HG02571 (cell line): ENCODE results near the gene CIB2.

Source experiments
- ATAC-seq: cut with Tn5 transposase; IDR thresholded peaks from one replicate; pipeline ENCODE4 v1.9.1; 2021; ENCODE audit warnings: mild to moderate bottlenecking, moderate library complexity; ENCODE audit not compliant: unreplicated experiment

The CIB2 gene

DNA sequence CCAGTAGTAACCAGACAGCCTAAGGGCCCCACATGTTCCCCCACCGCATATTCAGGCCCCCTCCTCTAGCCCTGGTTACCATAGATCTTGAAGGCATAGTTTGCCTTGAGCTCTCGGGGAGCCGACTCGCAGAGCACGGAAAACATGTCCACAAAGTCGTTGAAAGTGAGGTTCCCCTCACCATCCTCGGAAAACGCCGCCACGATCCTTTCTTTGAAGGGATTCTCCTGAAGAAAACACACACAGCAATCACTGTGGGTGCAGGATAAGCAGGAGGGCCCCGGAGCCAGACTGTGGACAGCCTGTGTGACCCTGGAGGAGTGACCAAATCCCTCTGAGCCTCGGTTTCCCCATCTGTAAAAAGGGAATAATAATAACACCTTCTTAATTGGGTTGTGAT lies 22.1 kb downstream of the CIB2 start:
- no peak for ATAC-seq

DNA sequence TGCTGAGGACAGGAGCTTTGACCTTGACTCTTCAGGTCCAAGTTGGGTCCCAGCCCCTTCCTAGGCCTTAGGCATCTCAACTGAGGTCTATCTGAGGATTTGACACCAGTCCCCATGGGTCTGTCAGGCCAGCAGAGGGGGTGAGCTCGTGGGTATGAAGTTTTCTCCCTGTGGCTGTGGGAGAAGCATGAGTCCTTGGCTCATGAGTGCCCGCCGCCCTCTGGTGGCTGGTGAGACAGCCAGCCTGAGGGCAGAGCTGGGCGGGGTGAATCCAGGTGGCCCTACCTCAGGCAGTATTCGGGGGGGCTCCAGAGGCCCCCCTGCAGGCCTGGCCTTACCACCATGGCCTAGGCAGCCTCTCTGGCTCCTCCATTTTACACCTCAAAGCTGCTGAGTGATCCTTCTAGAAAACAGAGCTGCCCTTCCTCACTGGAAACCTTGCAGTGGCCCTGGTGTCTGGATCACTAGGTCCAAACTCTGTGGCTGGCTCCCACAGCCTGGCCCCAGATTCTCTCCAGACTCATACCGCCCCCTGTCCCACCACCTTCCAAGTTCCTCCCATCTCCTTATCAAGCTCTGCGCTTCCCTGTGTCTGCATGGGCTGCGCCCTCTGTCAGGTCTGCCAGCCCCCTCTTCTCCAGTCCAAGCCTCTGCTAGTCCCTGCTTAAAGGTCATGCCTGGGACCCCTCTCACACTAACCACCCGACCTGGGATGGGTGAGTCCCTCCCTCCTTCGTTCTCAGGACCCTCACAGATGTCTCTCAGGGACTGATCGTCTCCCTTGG lies 22.8 kb downstream of the CIB2 start:
- ATAC-seq, result no peak

DNA sequence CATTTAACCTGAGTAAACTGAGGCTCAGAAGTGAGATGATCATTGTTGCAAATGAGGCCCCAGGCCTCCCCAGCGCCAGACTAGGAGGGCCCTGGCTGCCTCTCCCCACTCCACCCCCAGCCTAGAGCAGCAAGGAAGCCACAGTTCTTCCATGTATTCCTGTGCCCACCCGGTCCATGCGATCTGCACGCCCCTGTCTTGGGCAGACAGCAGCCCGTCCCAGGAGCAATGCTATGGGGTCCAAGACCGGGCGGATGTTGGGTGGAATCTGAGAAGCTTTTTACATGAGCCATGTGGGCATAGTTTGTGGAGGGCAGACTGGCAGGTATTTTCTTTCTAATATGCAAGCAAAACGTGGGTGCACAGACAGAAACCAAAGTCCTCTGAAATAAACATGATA lies 23.8 kb downstream of the CIB2 start:
- no peak for ATAC-seq

DNA sequence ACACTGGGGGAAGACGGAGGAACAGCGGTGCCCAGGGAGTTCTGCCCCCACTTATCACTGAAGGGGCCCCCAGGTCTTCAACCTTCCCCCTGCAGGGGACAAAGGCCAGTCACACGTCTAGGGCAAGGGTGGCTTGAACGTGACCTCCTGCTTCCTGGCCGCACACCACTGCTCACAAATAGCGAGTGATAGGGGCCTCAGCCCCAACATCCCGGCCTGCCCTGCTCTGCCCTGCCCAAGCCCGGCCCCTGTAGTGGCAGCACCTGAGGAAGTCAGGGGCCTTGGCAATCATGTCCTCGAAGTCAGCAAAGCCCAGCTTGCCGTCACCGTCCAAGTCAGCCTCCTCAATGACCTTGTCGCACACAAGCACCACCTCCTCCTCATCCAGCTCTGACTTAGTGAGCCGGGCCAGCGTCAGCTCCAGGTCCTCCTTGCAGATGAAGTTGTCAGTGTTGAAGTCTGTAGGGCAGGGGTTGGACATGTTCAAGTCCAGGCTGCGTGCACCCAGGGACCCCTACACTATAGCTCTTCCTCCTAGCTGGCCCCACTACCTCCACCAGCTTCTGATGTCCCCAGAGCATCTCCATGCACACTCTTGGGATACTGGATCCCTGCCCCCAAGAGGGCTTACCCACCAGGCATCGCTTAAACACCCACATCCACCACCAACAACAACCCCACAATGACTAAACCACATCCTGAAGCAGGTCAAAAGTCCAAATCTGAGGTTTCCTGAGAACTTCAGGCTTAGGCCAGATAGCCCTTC lies 25.6 kb downstream of the CIB2 start:
- no peak for ATAC-seq

DNA sequence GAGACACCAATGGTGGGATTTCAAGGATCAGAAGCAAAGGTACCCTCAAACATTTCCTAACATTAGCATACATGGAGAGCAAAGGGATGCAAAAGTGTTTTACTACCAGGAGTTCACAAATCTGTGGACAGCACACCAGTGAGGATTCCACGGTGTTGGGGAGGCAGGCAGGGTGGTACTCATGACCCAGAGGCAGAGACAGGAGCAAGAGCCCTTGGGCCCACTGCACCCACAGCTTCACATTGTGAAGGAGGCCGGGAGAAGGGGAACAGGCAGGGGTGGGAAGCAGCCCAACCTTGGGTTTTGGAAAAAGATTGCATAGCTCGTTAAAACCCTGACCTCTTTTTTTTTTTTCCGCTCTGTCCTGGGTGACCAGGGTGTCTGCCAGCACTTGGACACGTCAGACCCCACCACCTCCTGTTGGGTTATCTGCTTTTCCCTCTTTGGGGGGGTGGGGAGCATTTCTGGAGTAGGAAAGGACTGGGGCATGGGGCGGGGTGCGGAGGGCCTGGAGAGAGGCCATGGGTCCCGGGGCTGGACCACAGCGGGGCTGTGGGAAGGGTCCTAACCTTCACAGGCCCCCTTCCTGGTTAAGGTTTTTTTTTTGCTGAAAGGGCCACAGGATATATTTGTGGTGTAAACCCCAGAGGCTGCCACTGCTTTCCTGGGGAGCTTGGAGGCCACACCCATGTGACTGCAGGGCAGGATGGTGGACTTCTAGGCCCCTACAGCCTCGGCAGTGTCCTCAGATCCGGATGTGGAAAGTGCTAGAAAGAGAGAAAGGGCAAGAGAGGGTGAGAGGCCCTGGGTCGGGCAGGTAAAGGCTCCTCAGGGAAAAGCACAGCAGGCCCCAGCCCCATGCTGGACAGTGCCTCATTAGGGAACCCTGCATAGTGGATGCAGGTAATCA lies 26.4 kb downstream of the CIB2 start:
- ATAC-seq, result no peak

DNA sequence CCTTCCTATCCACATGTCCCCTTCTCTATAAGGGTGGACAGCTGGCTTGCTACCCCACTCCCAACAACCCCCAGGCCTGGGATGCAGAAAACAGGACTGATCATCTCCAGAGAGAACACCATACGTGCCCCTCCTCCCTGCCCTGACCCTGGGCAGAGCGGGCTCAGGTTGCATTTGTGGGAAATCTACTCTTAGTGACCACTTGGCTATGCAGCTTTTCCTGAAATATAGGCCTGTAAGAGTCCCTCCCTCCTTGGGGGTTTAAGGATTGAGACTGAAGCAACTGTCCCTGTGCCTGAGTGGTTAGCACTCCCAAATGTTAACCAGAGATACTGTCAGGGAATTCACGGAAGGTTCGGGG lies 27.1 kb downstream of the CIB2 start:
- no peak for ATAC-seq

DNA sequence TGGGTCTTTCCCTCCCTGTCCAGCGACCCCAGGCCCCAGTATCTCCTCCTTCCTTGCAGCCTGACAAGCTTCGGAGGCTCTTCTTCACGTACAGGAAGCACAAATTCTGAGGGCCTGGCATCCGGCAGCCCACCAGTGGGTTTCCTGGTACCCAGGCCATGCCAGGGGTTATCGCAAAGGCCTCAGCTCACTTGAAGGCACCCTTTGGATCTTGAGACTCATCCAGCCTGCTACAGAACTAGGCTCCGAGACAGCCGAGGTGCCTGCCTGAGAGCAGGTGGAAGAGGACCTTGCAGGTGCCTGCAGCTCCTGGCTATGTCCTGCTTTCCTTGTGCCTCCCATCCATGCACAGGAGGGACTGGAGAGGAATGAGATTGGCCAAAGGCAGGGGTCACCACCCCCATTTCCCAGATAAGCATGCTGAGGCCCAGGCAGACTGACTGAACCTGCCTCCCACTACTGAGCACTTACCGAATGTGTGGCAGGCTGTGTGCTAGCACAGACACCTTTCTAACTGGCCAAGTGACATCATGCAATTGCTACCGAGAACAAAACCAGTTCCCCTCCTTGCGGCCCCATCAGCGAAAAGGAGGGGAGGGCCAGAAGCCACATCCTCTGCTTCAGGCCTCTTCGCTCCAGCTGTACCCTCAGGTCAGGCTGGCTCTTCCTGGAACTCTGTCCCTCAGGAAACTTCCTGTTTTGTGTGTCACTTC lies 27.7 kb downstream of the CIB2 start:
- ATAC-seq, result peak; percentile 60

DNA sequence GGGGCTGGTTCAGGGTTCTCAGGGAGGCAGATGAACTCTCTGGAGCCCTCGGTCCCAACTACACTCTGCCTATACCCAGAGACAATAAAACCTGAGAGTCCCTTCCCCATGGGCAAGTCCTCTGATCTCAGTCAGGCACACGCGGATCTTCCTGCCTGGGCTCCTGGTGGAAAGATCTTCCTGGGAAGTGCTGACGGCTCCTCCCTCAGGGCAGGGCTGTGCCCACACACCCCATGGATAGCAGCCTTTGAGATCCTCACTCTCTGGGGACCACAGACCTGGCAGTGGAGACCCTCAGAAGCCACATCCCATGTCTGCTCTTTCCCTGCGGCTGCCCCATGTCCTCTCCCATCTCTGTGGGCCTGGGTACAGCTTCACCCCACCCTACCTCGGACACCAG lies 28.5 kb downstream of the CIB2 start:
- no peak for ATAC-seq

DNA sequence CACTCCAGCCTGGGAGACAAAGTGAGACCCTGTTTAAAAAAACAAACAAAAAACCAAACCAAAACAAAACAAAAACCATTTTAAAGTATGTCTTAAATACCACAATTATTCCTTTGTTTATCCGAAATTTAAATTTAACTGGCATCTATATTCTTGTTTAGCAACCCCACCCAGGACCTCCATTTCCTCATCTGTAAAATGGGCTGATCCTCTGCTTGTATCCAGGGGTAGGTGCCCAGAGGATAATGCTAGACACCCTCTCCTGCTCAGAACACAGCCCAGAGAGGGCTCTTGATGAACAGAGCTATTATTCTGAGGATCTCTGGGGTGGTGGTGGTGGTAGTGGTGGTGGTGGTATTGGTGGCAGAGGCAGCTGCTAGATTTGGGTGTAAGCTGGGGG lies 29.0 kb downstream of the CIB2 start:
- ATAC-seq, result no peak

DNA sequence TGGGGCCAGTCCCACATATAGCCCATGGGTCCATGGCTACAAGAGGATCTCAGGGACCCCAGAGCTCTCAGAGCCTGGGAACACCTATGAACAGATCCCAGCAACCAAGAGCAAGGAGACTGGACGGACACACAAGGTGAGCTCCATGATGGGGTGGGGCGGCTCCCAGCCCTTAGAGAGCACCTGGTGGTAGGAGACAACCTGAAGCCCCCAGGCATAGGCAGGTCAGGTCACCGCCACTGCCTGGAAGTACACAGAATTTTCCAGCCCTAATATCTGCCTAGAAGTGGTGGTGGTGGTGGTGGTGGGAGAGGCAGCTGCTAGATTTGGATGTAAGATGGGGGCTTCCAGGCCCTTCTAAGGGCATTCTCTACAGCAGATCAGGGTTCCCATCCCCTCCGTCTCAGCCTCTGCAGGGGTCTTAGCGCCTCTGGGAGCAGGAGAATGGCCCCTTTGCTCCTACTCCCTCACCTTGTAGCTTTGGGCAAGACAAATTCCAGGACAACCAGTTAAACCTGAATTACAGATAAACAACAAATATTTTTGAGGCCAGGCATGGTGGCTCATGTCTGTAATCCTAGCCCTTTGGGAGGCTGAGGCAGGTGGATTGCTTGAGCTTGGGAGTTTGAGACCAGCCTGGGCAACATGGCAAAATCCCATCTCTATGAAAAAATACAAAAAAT lies 29.7 kb downstream of the CIB2 start:
- ATAC-seq, result no peak

DNA sequence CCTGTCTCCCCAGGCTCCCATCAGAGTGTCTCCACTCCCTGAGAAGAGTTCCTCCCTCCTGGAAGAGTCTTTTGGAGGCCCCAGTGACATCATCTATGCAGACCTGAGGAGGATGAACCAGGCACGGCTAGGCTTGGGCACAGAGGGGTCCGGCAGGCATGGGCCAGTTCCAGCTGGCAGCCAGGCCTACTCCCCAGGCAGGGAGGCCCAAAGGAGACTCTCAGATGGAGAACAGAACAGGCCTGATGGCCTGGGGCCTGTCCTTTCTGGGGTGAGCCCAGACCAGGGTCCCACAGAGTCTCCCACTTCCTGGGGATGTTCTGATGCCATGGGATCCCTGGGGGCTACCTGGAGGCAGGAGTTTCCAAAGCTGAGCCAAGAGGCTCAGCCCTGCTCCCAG lies 30.4 kb downstream of the CIB2 start:
- ATAC-seq, result no peak

DNA sequence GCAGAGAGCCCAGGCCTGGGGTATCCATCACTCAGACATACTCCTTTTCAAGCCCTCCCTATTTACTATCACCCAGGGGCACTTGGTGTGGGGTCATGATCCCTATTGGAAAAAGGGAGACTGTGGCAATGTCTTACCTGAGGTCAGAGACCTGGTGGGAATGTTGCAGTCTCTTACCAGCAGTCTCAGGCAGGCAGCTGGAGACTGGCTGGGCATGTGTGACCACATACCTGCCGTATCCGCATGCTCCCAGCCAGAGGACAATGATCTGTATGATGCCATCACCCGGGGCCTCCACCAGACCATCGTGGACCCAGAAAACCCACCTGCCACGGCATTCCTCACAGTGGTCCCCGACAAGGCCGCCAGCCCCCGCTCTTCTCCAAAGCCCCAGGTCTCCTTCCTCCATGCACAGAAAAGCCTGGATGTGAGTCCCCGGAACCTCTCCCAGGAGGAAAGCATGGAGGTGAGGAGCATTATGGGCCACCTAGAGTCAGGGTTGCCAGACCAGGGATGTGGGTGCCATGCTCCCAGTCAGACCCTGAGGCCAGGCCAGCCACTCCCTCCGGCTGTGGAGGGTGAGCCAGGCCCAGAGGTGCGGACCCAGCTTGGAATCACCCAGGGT lies 33.0 kb downstream of the CIB2 start:
- ATAC-seq, result no peak

DNA sequence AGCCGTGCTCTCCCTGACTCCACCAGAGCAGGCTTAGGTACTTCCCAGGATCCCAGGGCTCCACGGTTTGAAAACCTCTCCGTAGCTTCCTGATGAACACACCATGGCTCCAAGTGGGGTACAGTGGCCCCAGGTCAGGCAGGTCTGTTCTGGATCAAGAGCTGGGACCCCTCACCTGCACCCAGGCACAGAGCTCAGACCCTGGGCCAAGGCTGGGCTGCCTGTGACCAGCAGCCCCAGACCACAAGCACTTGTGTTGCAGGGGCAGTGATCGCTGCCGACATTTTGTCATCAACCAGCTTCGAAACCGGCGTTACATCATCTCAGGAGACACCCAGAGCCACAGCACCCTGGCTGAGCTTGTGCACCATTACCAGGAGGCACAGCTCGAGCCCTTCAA lies 33.6 kb downstream of the CIB2 start:
- ATAC-seq, result no peak

DNA sequence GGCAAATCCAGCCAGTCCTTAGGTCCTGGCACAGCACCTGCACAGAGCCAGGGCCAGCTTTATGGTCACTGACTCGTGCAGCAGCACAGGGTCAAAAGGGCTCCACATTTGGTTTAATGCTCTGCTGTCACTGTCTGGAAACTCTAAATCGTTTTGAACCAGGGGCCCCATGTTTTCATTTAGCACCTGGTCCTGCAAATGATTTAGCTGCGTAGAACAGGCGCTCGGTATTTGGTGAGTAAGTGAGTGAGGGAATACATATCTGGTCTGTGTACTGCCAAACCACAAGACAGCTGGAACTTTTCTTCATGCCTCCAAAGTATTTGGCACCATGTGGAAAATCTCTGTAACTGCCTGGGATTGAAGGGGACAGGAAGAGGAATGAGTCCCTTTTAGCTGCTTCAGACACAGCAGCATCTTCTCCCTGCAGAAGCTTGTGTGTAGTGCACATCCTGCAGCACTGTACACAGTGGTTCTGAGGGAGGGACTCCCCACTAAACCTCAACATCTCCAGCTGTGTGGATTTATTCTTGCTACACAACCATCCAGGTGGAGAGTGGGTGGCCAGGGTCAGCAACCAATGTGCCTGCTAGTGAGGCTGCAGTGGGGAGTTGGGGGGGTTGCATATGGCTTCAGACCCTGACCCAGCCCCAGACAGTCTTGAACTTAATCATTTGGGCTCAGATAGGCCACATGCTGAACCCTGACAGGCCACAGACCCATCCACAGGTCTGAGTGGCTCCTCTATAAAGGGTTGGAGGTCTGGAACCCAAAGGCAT lies 37.8 kb downstream of the CIB2 start:
- ATAC-seq, result no peak

DNA sequence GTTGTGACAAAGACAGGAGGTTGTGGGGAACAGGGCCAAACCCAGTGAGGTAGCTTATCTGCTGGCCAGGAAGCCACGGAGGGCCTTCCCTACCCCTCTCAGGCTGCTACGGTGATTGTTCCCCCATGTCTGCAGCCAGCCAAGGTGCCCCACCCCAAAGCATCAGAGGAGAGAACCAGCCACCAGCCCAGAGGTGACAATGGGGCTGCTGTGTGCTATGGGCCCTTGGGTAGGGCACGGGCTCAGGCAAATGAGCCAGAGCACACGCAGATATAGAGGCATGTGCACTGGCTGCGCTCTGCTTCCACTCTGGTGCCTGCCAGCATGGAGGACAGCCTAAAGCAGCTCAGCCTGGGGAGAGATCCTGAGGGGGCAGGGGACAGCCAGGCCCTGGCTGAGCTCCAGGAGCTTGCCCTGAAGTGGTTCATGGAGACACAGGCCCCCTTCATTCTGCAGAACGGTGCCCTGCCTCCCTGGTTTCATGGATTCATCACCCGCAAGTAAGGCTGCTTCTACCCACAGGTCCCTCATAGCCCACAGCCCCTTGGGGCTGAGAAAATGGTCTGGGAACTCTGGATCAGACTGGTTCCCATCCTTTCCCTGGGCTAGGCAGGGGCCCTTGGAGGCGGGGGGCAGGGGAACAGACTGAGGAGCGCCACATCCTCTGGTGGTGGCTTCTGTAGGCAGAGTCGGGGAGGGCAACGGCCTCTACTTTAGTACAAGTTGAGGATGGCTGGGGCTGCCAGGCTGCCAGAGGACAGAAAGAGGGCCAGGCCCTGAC lies 38.8 kb downstream of the CIB2 start, which contains the start of gene SH2D7:
Gene SH2D7, plus strand, starts transcription at position 301 of the 781 bp plus-strand sequence. Its CDS starts 24 bp downstream, at position 325.
- no peak for ATAC-seq

DNA sequence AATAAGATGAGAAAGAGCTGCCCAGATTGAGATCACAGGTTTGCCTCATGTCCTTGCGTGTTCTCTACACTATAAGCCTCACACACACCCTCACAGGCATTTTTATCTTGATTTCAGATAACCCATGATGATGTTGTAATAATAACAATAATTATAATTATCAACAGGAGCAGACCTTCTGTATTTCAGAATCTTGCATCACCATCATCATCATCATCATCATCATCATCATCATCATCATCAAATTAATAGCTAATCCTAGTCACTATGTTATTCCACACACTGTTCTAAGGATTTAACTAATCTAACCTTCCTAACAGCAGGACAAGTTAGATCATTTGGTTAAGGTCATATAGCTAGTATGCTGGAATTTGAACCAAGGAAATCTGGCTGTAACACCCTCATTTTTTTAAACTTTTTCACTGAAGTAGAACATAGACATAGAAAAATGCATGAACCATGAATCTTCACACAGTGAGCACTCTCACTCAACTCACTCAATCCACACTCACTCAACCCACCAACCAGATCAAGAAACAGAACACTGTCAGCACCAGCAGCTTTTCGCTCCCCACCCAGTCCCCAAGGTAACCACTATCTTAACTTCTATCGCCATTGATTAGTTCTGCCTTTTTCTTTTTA lies 40.7 kb downstream of the CIB2 start:
- no peak for ATAC-seq

DNA sequence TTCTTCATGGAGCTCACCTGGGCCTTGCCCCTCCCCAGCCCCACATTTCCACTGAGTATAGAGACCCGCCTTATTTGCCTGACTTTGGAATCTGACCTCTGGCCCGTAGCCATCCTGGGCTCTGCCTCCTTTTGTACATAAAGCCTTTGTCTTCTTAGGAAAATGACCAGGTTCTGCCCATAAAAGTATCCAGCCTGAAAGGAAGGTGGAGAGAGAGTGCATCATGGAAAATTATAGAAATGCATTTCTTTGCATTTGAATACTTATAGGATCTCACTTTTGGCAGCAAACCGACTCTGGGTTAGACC lies 42.5 kb downstream of the CIB2 start:
- no peak for ATAC-seq
